Measurements from ENCODE around the gene KCNA2. TPM values are rescaled to one million over a fixed set of nuclear protein-coding genes. Genes with fewer than 3 reads are reported as not detected.

KCNA2 gene
- total and polyA plus RNA-seq, 2 donors (not counting 1 experiment from before 2014, with no cell fraction given), result 0.39 to 0.59 TPM

DNA sequence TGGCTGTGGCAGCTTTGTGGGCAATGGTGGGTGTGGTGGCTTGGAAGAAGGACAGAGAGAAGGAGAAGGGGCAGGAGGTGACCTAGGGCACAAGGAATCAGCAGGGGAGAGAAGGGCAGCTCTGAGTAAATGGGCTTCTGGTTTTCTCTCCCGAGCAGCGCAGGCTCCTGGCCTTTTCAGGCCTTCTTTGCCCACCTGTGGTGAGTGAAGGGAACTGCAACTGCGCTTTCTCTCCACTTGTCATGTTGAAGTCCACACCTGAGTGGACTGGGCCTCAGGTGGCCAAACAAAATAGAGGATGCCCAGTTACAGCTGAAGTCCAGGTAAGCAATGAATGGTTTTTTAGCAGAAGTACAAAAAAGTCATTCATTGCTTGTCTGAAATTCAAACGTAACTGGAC lies 57.8 kb downstream of the KCNA2 start:
- Histone ChIP-seq H4K20me1 (ENCODE audit: control insufficient read depth, insufficient read depth, low read length, poor library complexity, severe bottlenecking) (no peaks in the 10 kb centered on the region), H2AFZ (ENCODE audit: insufficient read depth, low read depth, low read length, poor library complexity, severe bottlenecking) (no peak overlapping the region), H3K9me3 (ENCODE audit: control extremely low read depth in 1 of 3, control insufficient read depth in 2 of 3, insufficient read depth in 1 of 3, low read length in 2 of 3) (no peaks in the 10 kb centered on the region), H3K4me1 (ENCODE audit: control insufficient read depth in 2 of 2, insufficient read depth in 2 of 2, low read length in 2 of 2) (no peaks in the 10 kb centered on the region), H3K27ac (ENCODE audit: low read length in 2 of 2) (no peak overlapping the region), H3K27me3 (replicated peaks in 1 of 4; ENCODE audit: control extremely low read depth in 1 of 4, control insufficient read depth in 3 of 4, insufficient read depth in 4 of 4, low read length in 3 of 4) (peaks cover 0 to 27% (median 8%) of the 10 kb centered on the region in 4 experiments), H3K4me3 (ENCODE audit: control extremely low read depth in 1 of 5, extremely low read depth in 1 of 5, insufficient read depth in 1 of 5, low read depth in 2 of 5, low read length in 4 of 5) (no peak overlapping the region), H3K9ac (ENCODE audit: low read length) (no peak overlapping the region), H3K79me2 (ENCODE audit: control insufficient read depth, insufficient read depth, low read length) (no peaks in the 10 kb centered on the region), H3K4me2 (replicated peaks; ENCODE audit: low read depth, low read length, poor library complexity, severe bottlenecking) (no peak overlapping the region), H3K36me3 (replicated peaks in 1 of 2; ENCODE audit: control extremely low read depth in 1 of 2, control insufficient read depth in 1 of 2, extremely low read depth in 1 of 2, insufficient read depth in 2 of 2, low read length in 1 of 2) (no peaks in the 10 kb centered on the region)
- Mint-ChIP-seq H3K9me3 (ENCODE audit: insufficient read depth) (no peaks in the 10 kb centered on the region), H3K4me1 (no peaks in the 10 kb centered on the region), H3K27ac (no peak overlapping the region), H3K4me3 (no peak overlapping the region), H3K27me3 (peaks cover 75% of the 10 kb centered on the region)
- TF ChIP-seq, protein P1, sequence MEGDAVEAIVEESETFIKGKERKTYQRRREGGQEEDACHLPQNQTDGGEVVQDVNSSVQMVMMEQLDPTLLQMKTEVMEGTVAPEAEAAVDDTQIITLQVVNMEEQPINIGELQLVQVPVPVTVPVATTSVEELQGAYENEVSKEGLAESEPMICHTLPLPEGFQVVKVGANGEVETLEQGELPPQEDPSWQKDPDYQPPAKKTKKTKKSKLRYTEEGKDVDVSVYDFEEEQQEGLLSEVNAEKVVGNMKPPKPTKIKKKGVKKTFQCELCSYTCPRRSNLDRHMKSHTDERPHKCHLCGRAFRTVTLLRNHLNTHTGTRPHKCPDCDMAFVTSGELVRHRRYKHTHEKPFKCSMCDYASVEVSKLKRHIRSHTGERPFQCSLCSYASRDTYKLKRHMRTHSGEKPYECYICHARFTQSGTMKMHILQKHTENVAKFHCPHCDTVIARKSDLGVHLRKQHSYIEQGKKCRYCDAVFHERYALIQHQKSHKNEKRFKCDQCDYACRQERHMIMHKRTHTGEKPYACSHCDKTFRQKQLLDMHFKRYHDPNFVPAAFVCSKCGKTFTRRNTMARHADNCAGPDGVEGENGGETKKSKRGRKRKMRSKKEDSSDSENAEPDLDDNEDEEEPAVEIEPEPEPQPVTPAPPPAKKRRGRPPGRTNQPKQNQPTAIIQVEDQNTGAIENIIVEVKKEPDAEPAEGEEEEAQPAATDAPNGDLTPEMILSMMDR (IDR thresholded peaks at IDR 0.05), result peak; percentile 46
- TF ChIP-seq EZH2 (IDR thresholded peaks at IDR 0.05; ENCODE audit: borderline replicate concordance, insufficient read depth, low read depth, low read length, poor library complexity, severe bottlenecking), result no peak
- 77% methylated on average over 3 of the region's 4 CpGs for WGBS (ENCODE audit: insufficient coverage)
- POLR2A ChIA-PET, result no interaction called here
- intact Hi-C loops (cut with micrococcal nuclease), result no loop called here
- DNase-seq (no peak), ATAC-seq (ENCODE audit: low read depth) (no peak)
- CTCF ChIA-PET, result no interaction called here

DNA sequence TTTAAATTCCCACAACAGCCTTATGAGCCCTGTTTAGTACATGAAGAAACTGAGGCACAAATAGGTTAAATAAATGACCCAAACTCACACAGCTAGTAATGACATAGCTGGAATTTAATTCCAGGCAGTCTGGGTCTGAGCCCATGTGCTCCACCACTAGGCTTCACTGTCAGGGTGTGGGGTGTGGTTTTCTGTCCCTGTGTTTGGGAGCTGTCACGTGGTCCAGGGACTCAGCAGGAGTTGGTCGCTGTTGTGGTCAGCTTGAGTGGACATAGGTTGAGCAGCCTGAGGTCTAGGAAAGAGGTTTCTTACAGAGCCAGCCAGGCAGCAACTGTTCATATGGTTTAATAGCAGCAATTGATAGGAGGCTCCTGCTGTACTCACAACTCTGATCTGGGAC lies 59.1 kb downstream of the KCNA2 start:
- Histone ChIP-seq H3K4me2 (replicated peaks; ENCODE audit: low read depth, low read length, poor library complexity, severe bottlenecking) (no peak overlapping the region), H4K20me1 (ENCODE audit: control insufficient read depth, insufficient read depth, low read length, poor library complexity, severe bottlenecking) (no peaks in the 10 kb centered on the region), H3K27me3 (replicated peaks in 1 of 4; ENCODE audit: control extremely low read depth in 1 of 4, control insufficient read depth in 3 of 4, insufficient read depth in 4 of 4, low read length in 3 of 4) (peaks cover 0 to 17% (median 5%) of the 10 kb centered on the region in 4 experiments), H3K27ac (ENCODE audit: low read length in 2 of 2) (no peak overlapping the region), H3K4me1 (ENCODE audit: control insufficient read depth in 2 of 2, insufficient read depth in 2 of 2, low read length in 2 of 2) (no peaks in the 10 kb centered on the region), H3K9ac (ENCODE audit: low read length) (no peak overlapping the region), H3K9me3 (ENCODE audit: control extremely low read depth in 1 of 3, control insufficient read depth in 2 of 3, insufficient read depth in 1 of 3, low read length in 2 of 3) (no peaks in the 10 kb centered on the region), H3K79me2 (ENCODE audit: control insufficient read depth, insufficient read depth, low read length) (no peaks in the 10 kb centered on the region), H3K4me3 (ENCODE audit: control extremely low read depth in 1 of 5, extremely low read depth in 1 of 5, insufficient read depth in 1 of 5, low read depth in 2 of 5, low read length in 4 of 5) (no peak overlapping the region), H2AFZ (ENCODE audit: insufficient read depth, low read depth, low read length, poor library complexity, severe bottlenecking) (no peak overlapping the region), H3K36me3 (replicated peaks in 1 of 2; ENCODE audit: control extremely low read depth in 1 of 2, control insufficient read depth in 1 of 2, extremely low read depth in 1 of 2, insufficient read depth in 2 of 2, low read length in 1 of 2) (no peaks in the 10 kb centered on the region)
- H3K4me1 Mint-ChIP-seq, result no peaks in the 10 kb centered on the region
- intact Hi-C loops (cut with micrococcal nuclease), result no loop called here
- ChIA-PET CTCF (no interaction called here), POLR2A (no interaction called here)
- TF ChIP-seq EZH2 (IDR thresholded peaks at IDR 0.05; ENCODE audit: borderline replicate concordance, insufficient read depth, low read depth, low read length, poor library complexity, severe bottlenecking), result no peak
- 47% methylated on average over 2 of the region's 2 CpGs for WGBS (ENCODE audit: insufficient coverage)
- H3K4me3 Mint-ChIP-seq, result no peak overlapping the region
- no peak overlapping the region for H3K27ac Mint-ChIP-seq
- peaks cover 67% of the 10 kb centered on the region for H3K27me3 Mint-ChIP-seq
- no peaks in the 10 kb centered on the region for H3K9me3 Mint-ChIP-seq (ENCODE audit: insufficient read depth)
- no peak for ATAC-seq (ENCODE audit: low read depth)
- no peak for DNase-seq

Measured in B cell (primary cell).